Ovary (tissue), 3 donors: ENCODE results near the gene TUB.

Experiments
- CTCF ChIP-seq, 3 donors: fragments of 450-650 bp in 2 of 3; fragments of 200-600 bp in 1 of 3; IDR thresholded peaks; one replicate each; pipeline versions ENCODE4 v1.5.1 to v1.8.0; 2016 to 2022; ENCODE audit warnings: antibody characterized with exemption in 3 of 3, mild to moderate bottlenecking in 1 of 3
- EP300 ChIP-seq: sonication (generic); formaldehyde crosslinking; IDR thresholded peaks from one replicate; pipeline ENCODE4 v1.6.1; 2017; ENCODE audit warnings: antibody characterized with exemption
- POLR2A ChIP-seq: fragments of 450-650 bp; IDR thresholded peaks from one replicate; pipeline ENCODE4 v1.6.1; 2017; ENCODE audit warnings: antibody characterized with exemption, mild to moderate bottlenecking, moderate library complexity
- donor health status: DM: no; HTN: no; CAD: no.

GRCh38 chr11:8091721-8092120 lies 10.7 kb downstream of the TUB start:
- TF ChIP-seq CTCF (IDR thresholded peaks at IDR 0.05) (no peak), EP300 (no peak), POLR2A (no peak)
